Glutamatergic neuron (in vitro differentiated cells): ENCODE data around the gene ELAC1. TPM values are rescaled to one million over a fixed set of nuclear protein-coding genes. Genes with fewer than 3 reads are reported as not detected.
"Not testable (repeated sequence)": the region's sequence is repeated elsewhere in the genome, so short reads cannot be mapped to it uniquely, and the experiment has no call there.

Source experiments
- DNase-seq: peaks from one replicate; pipeline ENCODE4 v3.0.0; 2022
- H3K27ac Mint-ChIP-seq: one replicate; pipeline ENCODE4 v1.8.0; 2020; ENCODE audit warnings: mild to moderate bottlenecking, mixed read lengths, inconsistent platforms; ENCODE audit not compliant: unreplicated experiment
- H3K27me3 Mint-ChIP-seq: one replicate; pipeline ENCODE4 v1.8.0; 2020; ENCODE audit warnings: mild to moderate bottlenecking, moderate library complexity, mixed read lengths, inconsistent platforms; ENCODE audit not compliant: unreplicated experiment
- H3K36me3 Mint-ChIP-seq: one replicate; pipeline ENCODE4 v1.8.0; 2020; ENCODE audit warnings: mild to moderate bottlenecking, mixed read lengths, inconsistent platforms; ENCODE audit not compliant: unreplicated experiment
- H3K4me1 Mint-ChIP-seq: one replicate; pipeline ENCODE4 v1.8.0; 2020; ENCODE audit warnings: mild to moderate bottlenecking, low read depth, mixed read lengths, inconsistent platforms; ENCODE audit not compliant: unreplicated experiment
- H3K4me3 Mint-ChIP-seq: one replicate; pipeline ENCODE4 v1.8.0; 2020; ENCODE audit warnings: mild to moderate bottlenecking, mixed read lengths, inconsistent platforms; ENCODE audit not compliant: unreplicated experiment
- H3K9me3 Mint-ChIP-seq: one replicate; pipeline ENCODE4 v1.8.0; 2020; ENCODE audit warnings: mild to moderate bottlenecking, moderate library complexity, mixed read lengths, inconsistent platforms; ENCODE audit not compliant: unreplicated experiment
- CTCF ChIP-seq: fragments of 200-600 bp; sonication (generic); IDR thresholded peaks from one replicate; pipeline ENCODE4 v1.5.0; 2021; ENCODE audit not compliant: partially characterized antibody, unreplicated experiment
- total RNA-seq: library from RNA; stranded (reverse); fragmentation: NEBNext Ultra II Directional; extraction: Animal tissue kit (Norgen Biotek cat#: 25700); gene quantifications from one replicate; pipeline ENCODE4 v1.2.1, GENCODE V29; 2021; ENCODE audit not compliant: unreplicated experiment

Gene ELAC1
- total RNA-seq, 1 donor from 2014 or later = 9.2 TPM

GRCh38 chr18:50992351-50992762, 24.5 kb downstream of the ELAC1 start:
- no peak for TF ChIP-seq CTCF
- DNase-seq = peak; percentile 25
- Mint-ChIP-seq H3K27ac (peak overlapping the region; percentile 95), H3K36me3 (no peaks in the 10 kb centered on the region), H3K27me3 (no peaks in the 10 kb centered on the region), H3K4me3 (peak overlapping the region; percentile 18), H3K9me3 (no peaks in the 10 kb centered on the region), H3K4me1 (peaks cover 13% of the 10 kb centered on the region)

- H3K27me3 Mint-ChIP-seq = no peaks in the 10 kb centered on the region
- no peaks in the 10 kb centered on the region for H3K9me3 Mint-ChIP-seq
- TF ChIP-seq CTCF = no peak
- H3K36me3 Mint-ChIP-seq = no peaks in the 10 kb centered on the region
- H3K27ac Mint-ChIP-seq = no peak overlapping the region
- DNase-seq = no peak
- H3K4me3 Mint-ChIP-seq = no peak overlapping the region
- peaks cover 13% of the 10 kb centered on the region for H3K4me1 Mint-ChIP-seq
Observed at GRCh38 chr18:50994031-50994430, 26.2 kb downstream of the ELAC1 start.

- not testable (repeated sequence) for H3K36me3 Mint-ChIP-seq, DNase-seq, H3K27ac Mint-ChIP-seq, H3K9me3 Mint-ChIP-seq, H3K4me3 Mint-ChIP-seq, H3K27me3 Mint-ChIP-seq, H3K4me1 Mint-ChIP-seq
Observed at GRCh38 chr18:51003174-51003573, 35.3 kb downstream of the ELAC1 start.

GRCh38 chr18:51006061-51006818, 38.4 kb downstream of the ELAC1 start:
- no peak overlapping the region for H3K4me3 Mint-ChIP-seq
- H3K27ac Mint-ChIP-seq = no peak overlapping the region
- H3K4me1 Mint-ChIP-seq = peaks cover 2% of the 10 kb centered on the region
- no peak for TF ChIP-seq CTCF
- no peaks in the 10 kb centered on the region for H3K36me3 Mint-ChIP-seq
- no peak for DNase-seq
- peaks cover 2% of the 10 kb centered on the region for H3K27me3 Mint-ChIP-seq
- H3K9me3 Mint-ChIP-seq = peaks cover 1% of the 10 kb centered on the region

GRCh38 chr18:51006948-51007789, 39.3 kb downstream of the ELAC1 start:
- peaks cover 1% of the 10 kb centered on the region for H3K9me3 Mint-ChIP-seq
- TF ChIP-seq CTCF = no peak
- H3K36me3 Mint-ChIP-seq = no peaks in the 10 kb centered on the region
- no peak for DNase-seq
- H3K4me1 Mint-ChIP-seq = peaks cover 2% of the 10 kb centered on the region
- peaks cover 2% of the 10 kb centered on the region for H3K27me3 Mint-ChIP-seq
- H3K4me3 Mint-ChIP-seq = no peak overlapping the region
- H3K27ac Mint-ChIP-seq = no peak overlapping the region
